ENCODE results near the gene HTRA3.

HTRA3 gene

DNA sequence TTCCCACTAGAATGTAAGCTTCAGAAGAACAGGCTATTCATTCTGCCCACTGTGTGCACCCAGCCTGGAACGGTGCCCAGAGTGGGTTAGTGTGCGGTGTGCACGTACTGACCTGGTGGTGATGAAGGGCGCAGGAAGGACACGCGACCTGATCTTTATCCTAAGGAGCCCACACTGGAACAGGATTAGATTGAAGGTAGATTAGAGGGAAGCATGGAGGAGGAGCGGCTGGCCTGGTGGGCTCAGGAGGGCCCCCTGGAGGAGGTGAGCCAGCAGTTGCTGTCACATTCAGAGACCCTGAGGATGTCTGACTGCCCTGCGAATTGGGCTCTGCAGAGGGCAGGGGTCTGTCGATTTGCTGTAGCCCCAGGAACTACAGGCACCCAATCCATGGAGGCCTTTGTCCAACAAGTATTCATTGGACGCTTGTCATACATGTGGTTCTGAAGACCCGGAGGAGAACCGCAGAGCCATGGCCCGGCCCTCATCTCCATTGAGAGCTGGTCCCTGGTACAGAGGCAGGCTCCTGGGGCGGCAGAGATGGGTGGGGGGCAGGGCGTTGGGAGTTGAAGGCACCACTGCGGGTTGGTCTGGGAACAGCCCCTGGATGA, 73.2 kb downstream of the HTRA3 start:
- Histone ChIP-seq H3K4me3 (replicated peaks; ENCODE audit: low read depth, low read length) (no peak overlapping the region), H3K27me3 (replicated peaks; ENCODE audit: control insufficient read depth, insufficient read depth, low read length) (no peaks in the 10 kb centered on the region), H3K36me3 (ENCODE audit: control insufficient read depth, insufficient read depth, low read length) (no peaks in the 10 kb centered on the region)
- TF ChIP-seq, protein P1, sequence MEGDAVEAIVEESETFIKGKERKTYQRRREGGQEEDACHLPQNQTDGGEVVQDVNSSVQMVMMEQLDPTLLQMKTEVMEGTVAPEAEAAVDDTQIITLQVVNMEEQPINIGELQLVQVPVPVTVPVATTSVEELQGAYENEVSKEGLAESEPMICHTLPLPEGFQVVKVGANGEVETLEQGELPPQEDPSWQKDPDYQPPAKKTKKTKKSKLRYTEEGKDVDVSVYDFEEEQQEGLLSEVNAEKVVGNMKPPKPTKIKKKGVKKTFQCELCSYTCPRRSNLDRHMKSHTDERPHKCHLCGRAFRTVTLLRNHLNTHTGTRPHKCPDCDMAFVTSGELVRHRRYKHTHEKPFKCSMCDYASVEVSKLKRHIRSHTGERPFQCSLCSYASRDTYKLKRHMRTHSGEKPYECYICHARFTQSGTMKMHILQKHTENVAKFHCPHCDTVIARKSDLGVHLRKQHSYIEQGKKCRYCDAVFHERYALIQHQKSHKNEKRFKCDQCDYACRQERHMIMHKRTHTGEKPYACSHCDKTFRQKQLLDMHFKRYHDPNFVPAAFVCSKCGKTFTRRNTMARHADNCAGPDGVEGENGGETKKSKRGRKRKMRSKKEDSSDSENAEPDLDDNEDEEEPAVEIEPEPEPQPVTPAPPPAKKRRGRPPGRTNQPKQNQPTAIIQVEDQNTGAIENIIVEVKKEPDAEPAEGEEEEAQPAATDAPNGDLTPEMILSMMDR (IDR thresholded peaks at IDR 0.05; ENCODE audit: insufficient read depth, low read length, poor library complexity, severe bottlenecking) = no peak
- DNase-seq (ENCODE audit: extremely low read depth, insufficient read length) = no peak

DNA sequence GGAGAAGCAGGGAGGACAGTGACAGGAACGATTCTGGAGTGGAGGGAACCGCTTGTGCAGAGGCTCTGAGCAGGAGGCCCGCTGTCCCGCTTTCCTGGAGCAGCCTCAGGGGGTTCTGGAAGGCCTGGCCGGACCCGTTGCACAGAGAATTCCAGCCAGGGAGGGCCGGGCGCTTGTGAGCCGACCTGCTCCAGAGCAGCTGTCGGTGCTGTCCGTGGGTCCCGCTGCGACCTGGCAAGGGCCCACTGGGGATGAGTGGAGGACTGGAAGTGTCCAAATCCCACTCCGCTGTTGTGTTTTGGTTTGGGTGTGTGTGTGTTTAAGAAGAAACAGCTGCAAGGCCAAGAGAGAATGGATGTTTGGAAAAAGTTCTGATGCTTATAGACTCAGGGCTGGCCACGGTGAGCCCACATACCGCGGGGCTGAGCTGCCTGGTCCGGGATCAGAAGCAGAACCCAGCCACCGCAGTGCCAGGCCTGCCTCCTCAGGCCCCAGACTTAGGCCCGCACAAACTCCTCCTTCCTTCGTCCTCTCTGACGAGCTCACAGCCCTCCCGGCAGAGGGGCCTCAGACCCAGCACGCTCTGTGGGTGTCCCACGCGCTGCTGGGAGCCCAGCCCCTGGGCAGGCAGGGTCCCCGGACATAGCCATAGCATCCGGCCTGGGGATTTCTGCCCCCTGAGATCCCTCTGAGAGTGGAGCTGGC, 73.9 kb downstream of the HTRA3 start:
- no peaks in the 10 kb centered on the region for H3K27me3 ChIP-seq (replicated peaks; ENCODE audit: control insufficient read depth, insufficient read depth, low read length)
- TF ChIP-seq, protein P1 (IDR thresholded peaks at IDR 0.05; ENCODE audit: insufficient read depth, low read length, poor library complexity, severe bottlenecking) = no peak
- no peak overlapping the region for H3K4me3 ChIP-seq (replicated peaks; ENCODE audit: low read depth, low read length)

GRCh38 chr4:8343967-8344331, 74.4 kb downstream of the HTRA3 start:
- Histone ChIP-seq H3K36me3 (ENCODE audit: control insufficient read depth, insufficient read depth, low read length) (no peaks in the 10 kb centered on the region), H3K4me3 (replicated peaks; ENCODE audit: low read depth, low read length) (no peak overlapping the region), H3K27me3 (replicated peaks; ENCODE audit: control insufficient read depth, insufficient read depth, low read length) (no peaks in the 10 kb centered on the region)
- DNase-seq (ENCODE audit: extremely low read depth, insufficient read length) = no peak
- TF ChIP-seq, protein P1 (IDR thresholded peaks at IDR 0.05; ENCODE audit: insufficient read depth, low read length, poor library complexity, severe bottlenecking) = no peak

More for the DNA sequence above, 73.9 kb downstream of the HTRA3 start:
- H3K36me3 ChIP-seq (ENCODE audit: control insufficient read depth, insufficient read depth, low read length) = no peaks in the 10 kb centered on the region
- no peak for DNase-seq (ENCODE audit: extremely low read depth, insufficient read length)

DNA sequence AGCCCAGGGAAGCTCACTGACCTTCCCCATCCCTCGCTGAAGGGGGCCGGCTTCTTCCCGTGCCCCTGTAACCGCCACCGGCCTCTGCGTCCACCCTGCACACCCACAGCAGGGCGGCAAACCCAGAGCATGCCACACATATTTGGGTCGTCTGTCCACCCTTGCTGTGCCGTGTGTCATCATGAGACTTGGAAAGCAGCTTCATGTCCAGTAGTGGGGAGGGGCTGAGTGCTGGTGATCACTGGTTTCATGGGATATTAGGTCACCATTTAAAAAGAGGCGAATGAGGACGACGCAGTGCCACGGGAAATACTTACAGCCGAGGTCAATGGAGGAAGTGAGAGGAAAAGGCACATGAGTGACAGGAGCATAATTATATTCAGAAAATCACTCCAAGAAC, 74.8 kb downstream of the HTRA3 start:
- H3K4me3 ChIP-seq (replicated peaks; ENCODE audit: low read depth, low read length) = no peak overlapping the region
- TF ChIP-seq, protein P1 (IDR thresholded peaks at IDR 0.05; ENCODE audit: insufficient read depth, low read length, poor library complexity, severe bottlenecking) = no peak
- no peaks in the 10 kb centered on the region for H3K27me3 ChIP-seq (replicated peaks; ENCODE audit: control insufficient read depth, insufficient read depth, low read length)
- H3K36me3 ChIP-seq (ENCODE audit: control insufficient read depth, insufficient read depth, low read length) = no peaks in the 10 kb centered on the region
- DNase-seq (ENCODE audit: extremely low read depth, insufficient read length) = no peak

- Histone ChIP-seq H3K36me3 (ENCODE audit: control insufficient read depth, insufficient read depth, low read length) (no peaks in the 10 kb centered on the region), H3K4me3 (replicated peaks; ENCODE audit: low read depth, low read length) (no peak overlapping the region), H3K27me3 (replicated peaks; ENCODE audit: control insufficient read depth, insufficient read depth, low read length) (no peaks in the 10 kb centered on the region)
- DNase-seq (ENCODE audit: extremely low read depth, insufficient read length) = no peak
- TF ChIP-seq, protein P1 (IDR thresholded peaks at IDR 0.05; ENCODE audit: insufficient read depth, low read length, poor library complexity, severe bottlenecking) = no peak
Measured at GRCh38 chr4:8345053-8345945, 75.7 kb downstream of the HTRA3 start.
